Upper lobe of left lung (tissue), 6 donors: Measurements from ENCODE around the gene IGFBP6. TPM values are rescaled to one million over a fixed set of nuclear protein-coding genes. Genes with fewer than 3 reads are reported as not detected.

ENCODE experiments used
- ATAC-seq, 2 donors: fragments of 200-7000 bp; cut with Tn5 transposase; one replicate each; pipeline ENCODE4 v1.9.1; 2022; ENCODE audit warnings: mild to moderate bottlenecking in 2 of 2, moderate library complexity in 2 of 2; ENCODE audit not compliant: low FRiP score in 2 of 2
- DNase-seq, 2 donors: peaks; one replicate each; pipeline ENCODE4 v3.0.0-alpha.2; 2019 to 2020
- H3K27ac ChIP-seq, 4 donors: fragments of 200-600 bp; sonication (generic); one replicate each; pipeline ENCODE4 v1.5.1; 2016 to 2019
- H3K27me3 ChIP-seq, 4 donors: fragments of 200-600 bp; sonication (generic); one replicate each; pipeline ENCODE4 v1.5.1; 2017 to 2019
- H3K36me3 ChIP-seq, 4 donors: fragments of 200-600 bp; sonication (generic); one replicate each; pipeline ENCODE4 v1.5.1; 2016 to 2019
- H3K4me1 ChIP-seq, 4 donors: fragments of 200-600 bp; sonication (generic); one replicate each; pipeline ENCODE4 v1.5.1; 2018 to 2019
- H3K4me3 ChIP-seq, 4 donors: fragments of 200-600 bp; sonication (generic); one replicate each; pipeline ENCODE4 v1.5.1; 2017 to 2019; ENCODE audit warnings: mild to moderate bottlenecking in 2 of 4, moderate library complexity in 1 of 4
- H3K9me3 ChIP-seq, 4 donors: fragments of 200-600 bp; sonication (generic); one replicate each; pipeline ENCODE4 v1.5.1; 2018 to 2019
- EP300 ChIP-seq, 4 donors: sonication (generic); formaldehyde crosslinking; IDR thresholded peaks; one replicate each; pipeline ENCODE4 v1.5.1; 2017; ENCODE audit warnings: antibody characterized with exemption in 4 of 4, control low read depth in 2 of 4
- POLR2A ChIP-seq, 4 donors: fragments of 450-650 bp; IDR thresholded peaks; one replicate each; pipeline ENCODE4 v1.5.1; 2016 to 2017; ENCODE audit warnings: antibody characterized with exemption in 4 of 4, mild to moderate bottlenecking in 2 of 4
- POLR2AphosphoS5 ChIP-seq, 2 donors: sonication (generic); formaldehyde crosslinking; IDR thresholded peaks; one replicate each; pipeline ENCODE4 v1.5.1; 2017; ENCODE audit warnings: antibody characterized with exemption in 2 of 2
- WGBS, 2 donors: methylation state at CpG; one replicate each; pipeline ENCODE4 v1.1.5; 2017 to 2018; 5-methylcytosine and 5-hydroxymethylcytosine counted together
- total RNA-seq, 6 donors: library from RNA; depleted of rRNA in 4 of 6; stranded (reverse); fragments of >200 nt in 4 of 6; gene quantifications; one replicate each; pipeline versions ENCODE4 v1.1.0 to v1.2.1, GENCODE V29; 2016 to 2021
- TF ChIP-seq, protein P1 (sequence below), 6 experiments: fragments of 450-650 bp in 4 of 6; fragments of 200-600 bp in 2 of 6; sonication (generic) in 2 of 6; IDR thresholded peaks; one replicate each; pipeline ENCODE4 v1.5.1; 2016 to 2019; ENCODE audit warnings: antibody characterized with exemption in 6 of 6
- donor health status: DM: no; HTN: no; CAD: no; lungs with moderate emphysema.
- donor health status: DM: no; HTN: yes; CAD: no; lungs with severe emphysema.

The IGFBP6 gene
- total RNA-seq, 6 donors from 2014 or later: 12.6 to 112 (median 48.9) TPM

DNA sequence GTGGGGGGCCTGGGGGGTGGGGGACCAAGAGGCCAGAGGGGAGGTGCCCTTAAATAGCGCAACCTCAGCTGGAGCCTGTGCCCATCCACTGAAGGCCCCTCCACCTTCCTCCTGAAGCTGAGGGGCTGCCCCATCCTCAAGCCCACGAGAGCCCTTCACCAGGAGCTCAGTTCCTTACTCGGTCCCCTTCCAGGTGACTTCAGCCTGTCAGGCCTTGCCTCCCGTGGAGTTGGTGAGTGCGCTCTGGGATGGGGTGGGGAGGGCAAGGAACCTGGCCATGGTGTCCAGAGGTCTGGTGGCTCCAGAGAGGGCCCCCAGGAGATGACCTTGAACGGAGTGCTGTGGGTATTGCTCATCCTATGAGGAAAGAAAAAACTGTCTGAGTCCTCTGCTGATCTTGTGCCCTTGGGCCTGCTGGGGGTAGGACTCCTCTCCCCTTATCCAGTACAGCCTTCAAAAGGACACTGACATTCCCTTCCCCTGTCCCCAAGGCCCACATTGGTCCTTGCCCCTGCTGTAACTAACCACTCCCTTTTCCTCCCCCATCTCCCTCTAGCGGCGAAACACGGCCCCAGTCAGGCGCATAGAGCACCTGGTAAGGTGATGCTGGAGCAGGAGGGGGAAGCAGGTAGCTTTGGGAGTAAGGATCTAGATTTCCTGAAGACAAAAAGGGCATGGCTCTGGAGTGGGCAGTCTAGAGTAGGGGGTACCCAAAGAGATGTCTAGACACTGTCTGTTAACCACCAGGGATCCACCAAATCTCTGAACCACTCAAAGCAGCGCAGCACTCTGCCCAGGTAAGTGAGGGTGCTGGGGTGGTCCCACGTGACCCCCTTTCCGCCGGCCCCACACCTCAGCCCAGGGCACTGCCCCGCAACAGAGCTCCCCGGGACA is 44.0 kb upstream of the IGFBP6 start:
- ATAC-seq (peak; percentile 13 to 59), DNase-seq (peak in 1 of 2 donors; percentile 71)
- H3K36me3 ChIP-seq: peaks cover 4 to 47% (median 27%) of the 10 kb centered on the region in 4 donors
- TF ChIP-seq, protein P1, sequence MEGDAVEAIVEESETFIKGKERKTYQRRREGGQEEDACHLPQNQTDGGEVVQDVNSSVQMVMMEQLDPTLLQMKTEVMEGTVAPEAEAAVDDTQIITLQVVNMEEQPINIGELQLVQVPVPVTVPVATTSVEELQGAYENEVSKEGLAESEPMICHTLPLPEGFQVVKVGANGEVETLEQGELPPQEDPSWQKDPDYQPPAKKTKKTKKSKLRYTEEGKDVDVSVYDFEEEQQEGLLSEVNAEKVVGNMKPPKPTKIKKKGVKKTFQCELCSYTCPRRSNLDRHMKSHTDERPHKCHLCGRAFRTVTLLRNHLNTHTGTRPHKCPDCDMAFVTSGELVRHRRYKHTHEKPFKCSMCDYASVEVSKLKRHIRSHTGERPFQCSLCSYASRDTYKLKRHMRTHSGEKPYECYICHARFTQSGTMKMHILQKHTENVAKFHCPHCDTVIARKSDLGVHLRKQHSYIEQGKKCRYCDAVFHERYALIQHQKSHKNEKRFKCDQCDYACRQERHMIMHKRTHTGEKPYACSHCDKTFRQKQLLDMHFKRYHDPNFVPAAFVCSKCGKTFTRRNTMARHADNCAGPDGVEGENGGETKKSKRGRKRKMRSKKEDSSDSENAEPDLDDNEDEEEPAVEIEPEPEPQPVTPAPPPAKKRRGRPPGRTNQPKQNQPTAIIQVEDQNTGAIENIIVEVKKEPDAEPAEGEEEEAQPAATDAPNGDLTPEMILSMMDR (IDR thresholded peaks at IDR 0.05): peak; percentile 58 to 79 (median 70)
- TF ChIP-seq EP300 (IDR thresholded peaks at IDR 0.05): no peak
- no peaks in the 10 kb centered on the region for H3K9me3 ChIP-seq
- 18 to 31% methylated on average over 13 to 15 of the region's 16 CpGs for WGBS, 2 donors
- no peaks in the 10 kb centered on the region for H3K27me3 ChIP-seq
- H3K4me3 ChIP-seq: peak overlapping the region; percentile 0 to 74 (median 67)
- H3K27ac ChIP-seq: peak overlapping the region; percentile 97 to 99 (median 98)
- H3K4me1 ChIP-seq: peaks cover 39 to 63% (median 56%) of the 10 kb centered on the region in 4 donors

DNA sequence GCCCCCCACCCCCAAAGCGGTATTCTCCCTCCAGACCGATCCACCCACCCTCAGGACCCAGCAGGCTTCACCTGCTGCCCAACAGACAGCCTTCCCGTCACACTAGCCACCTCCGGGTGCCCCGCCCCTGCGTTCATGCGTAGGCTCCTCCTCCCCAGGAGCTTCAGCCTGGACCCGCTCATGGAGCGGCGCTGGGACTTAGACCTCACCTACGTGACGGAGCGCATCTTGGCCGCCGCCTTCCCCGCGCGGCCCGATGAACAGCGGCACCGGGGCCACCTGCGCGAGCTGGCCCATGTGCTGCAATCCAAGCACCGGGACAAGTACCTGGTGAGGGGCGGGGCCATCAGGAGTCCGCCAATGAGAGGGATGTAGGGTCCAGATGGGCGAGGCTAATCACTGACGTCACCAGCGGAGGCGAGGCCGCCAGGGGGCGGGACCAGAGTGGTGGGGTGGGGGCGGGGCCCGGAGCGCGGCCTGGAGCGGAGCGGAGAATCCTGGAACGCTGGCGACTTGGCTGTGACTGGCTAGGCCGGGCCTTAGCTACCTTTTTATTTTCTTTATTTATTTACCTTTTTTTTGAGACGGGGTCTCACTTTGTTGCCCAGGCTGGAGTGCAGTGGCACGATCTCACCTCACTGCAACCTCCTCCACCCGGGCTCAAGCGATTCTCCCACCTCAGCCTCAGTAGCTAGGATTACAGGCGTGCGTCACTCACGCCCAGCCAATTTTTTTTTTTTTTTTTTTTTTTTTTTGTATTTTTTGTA is 43.2 kb upstream of the IGFBP6 start:
- TF ChIP-seq, protein P1 (IDR thresholded peaks at IDR 0.05): peak in 1 of 6 experiments; percentile 14
- TF ChIP-seq EP300 (IDR thresholded peaks at IDR 0.05) (no peak), POLR2A (IDR thresholded peaks at IDR 0.05) (peak in 3 of 4 donors; percentile 46 to 81 (median 51)), POLR2AphosphoS5 (IDR thresholded peaks at IDR 0.05) (peak in 1 of 2 donors; percentile 76)
- DNase-seq (peak; percentile 96 to 98), ATAC-seq (peak; percentile 86 to 88)
- whole genome bisulfite sequencing, 2 donors: 14 to 45% methylated on average over 8 to 26 of the region's 48 CpGs
- peak overlapping the region; percentile 97 to 99 (median 98) for H3K27ac ChIP-seq
- peaks cover 9 to 55% (median 34%) of the 10 kb centered on the region in 4 donors for H3K36me3 ChIP-seq
- no peaks in the 10 kb centered on the region for H3K27me3 ChIP-seq
- no peaks in the 10 kb centered on the region for H3K9me3 ChIP-seq
- H3K4me1 ChIP-seq: peaks cover 38 to 59% (median 48%) of the 10 kb centered on the region in 4 donors
- H3K4me3 ChIP-seq: peak overlapping the region; percentile 0 to 74 (median 54)

DNA sequence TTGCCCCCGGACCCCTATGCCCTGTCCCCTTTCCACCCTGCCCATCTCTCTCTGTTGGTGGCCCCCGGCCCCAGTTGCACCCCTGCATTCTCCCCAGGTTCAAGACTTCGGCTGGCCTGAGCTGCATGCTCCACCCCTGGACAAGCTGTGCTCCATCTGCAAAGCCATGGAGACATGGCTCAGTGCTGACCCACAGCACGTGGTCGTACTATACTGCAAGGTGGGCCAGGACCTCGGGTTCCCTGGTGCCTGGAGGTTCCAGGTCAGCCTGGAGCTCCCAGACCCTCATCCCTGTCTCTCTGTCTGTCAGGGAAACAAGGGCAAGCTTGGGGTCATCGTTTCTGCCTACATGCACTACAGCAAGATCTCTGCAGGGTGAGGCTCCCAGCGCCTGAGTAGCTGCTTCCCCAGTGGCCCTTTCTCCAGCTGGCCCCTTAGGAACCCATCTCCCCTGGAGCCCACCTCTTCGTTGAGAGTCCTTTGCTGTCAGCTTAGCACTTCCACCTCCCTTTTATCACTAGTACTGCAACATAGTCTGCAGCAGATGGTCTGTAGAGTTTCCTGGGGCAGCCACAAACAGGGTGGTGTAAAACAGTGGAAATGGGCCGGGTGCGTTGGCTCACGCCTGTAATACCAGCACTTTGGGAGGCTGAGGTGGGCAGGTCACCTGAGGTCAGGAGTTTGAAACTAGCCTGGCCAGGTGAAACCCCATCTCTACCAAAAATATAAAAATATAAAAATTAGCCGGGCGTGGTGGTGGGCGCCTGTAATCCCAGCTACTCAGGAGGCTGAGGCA is 41.8 kb upstream of the IGFBP6 start:
- DNase-seq (no peak), ATAC-seq (no peak)
- Histone ChIP-seq H3K27me3 (no peaks in the 10 kb centered on the region), H3K4me1 (peaks cover 50 to 67% (median 58%) of the 10 kb centered on the region in 4 donors), H3K9me3 (no peaks in the 10 kb centered on the region), H3K4me3 (no peak overlapping the region), H3K36me3 (peaks cover 13 to 69% (median 47%) of the 10 kb centered on the region in 4 donors), H3K27ac (peak overlapping the region; percentile 97 to 99 (median 98))
- WGBS, 2 donors: 78 to 87% methylated on average over 15 of the region's 15 CpGs
- TF ChIP-seq EP300 (IDR thresholded peaks at IDR 0.05) (no peak), POLR2A (IDR thresholded peaks at IDR 0.05) (no peak), POLR2AphosphoS5 (IDR thresholded peaks at IDR 0.05) (no peak)
- TF ChIP-seq, protein P1 (IDR thresholded peaks at IDR 0.05): no peak

DNA sequence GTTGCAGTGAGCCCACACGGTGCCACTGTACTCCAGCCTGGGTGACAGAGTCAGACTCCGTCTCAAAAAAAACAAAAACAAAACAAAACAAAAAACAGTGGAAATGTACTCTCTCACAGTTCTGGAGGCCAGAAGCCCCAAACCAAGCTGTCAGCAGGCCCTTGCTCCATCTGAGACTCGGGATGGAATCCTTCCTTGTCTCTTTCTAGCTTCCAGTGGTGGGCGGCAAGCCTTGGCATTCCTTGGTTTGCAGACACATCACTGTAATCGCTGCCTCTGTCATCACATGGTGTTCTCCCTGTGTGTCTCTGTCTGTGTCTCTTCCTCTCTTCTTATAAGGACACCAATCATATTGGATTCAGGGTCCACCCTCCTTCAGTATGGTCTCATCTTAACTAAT is 41.2 kb upstream of the IGFBP6 start:
- Histone ChIP-seq H3K27ac (peak overlapping the region in 2 of 4 donors; percentile 14 to 99), H3K36me3 (peaks cover 13 to 75% (median 52%) of the 10 kb centered on the region in 4 donors), H3K27me3 (no peaks in the 10 kb centered on the region), H3K4me3 (no peak overlapping the region), H3K4me1 (peaks cover 55 to 67% (median 60%) of the 10 kb centered on the region in 4 donors), H3K9me3 (no peaks in the 10 kb centered on the region)
- no peak for ATAC-seq
- TF ChIP-seq POLR2A (IDR thresholded peaks at IDR 0.05) (no peak), EP300 (IDR thresholded peaks at IDR 0.05) (no peak), POLR2AphosphoS5 (IDR thresholded peaks at IDR 0.05) (no peak)
- 78 to 79% methylated on average over 5 of the region's 5 CpGs for WGBS, 2 donors
- DNase-seq: no peak
